PC-3 (cell line): ENCODE data around the gene RIPOR3.

Source experiments
- EZH2 ChIP-seq: fragments of 300-600 bp; sonication (generic); IDR thresholded peaks from one replicate; pipeline ENCODE4 v1.6.1; 2017; ENCODE audit warnings: antibody characterized with exemption, mild to moderate bottlenecking, low read length; ENCODE audit not compliant: unreplicated experiment
- EZH2phosphoT487 ChIP-seq: fragments of 300-600 bp; sonication (generic); IDR thresholded peaks from 2 replicates; pipeline ENCODE4 v1.6.1; 2018; ENCODE audit warnings: mild to moderate bottlenecking, antibody characterized with exemption, low read length, borderline replicate concordance
- TF ChIP-seq, protein P1 (sequence below): fragments of 300-600 bp; sonication (generic); conservative IDR thresholded peaks from 2 replicates; pipeline ENCODE4 v1.5.1; 2017; ENCODE audit warnings: antibody characterized with exemption, low read depth, mild to moderate bottlenecking, low read length

- TF ChIP-seq, protein P1, sequence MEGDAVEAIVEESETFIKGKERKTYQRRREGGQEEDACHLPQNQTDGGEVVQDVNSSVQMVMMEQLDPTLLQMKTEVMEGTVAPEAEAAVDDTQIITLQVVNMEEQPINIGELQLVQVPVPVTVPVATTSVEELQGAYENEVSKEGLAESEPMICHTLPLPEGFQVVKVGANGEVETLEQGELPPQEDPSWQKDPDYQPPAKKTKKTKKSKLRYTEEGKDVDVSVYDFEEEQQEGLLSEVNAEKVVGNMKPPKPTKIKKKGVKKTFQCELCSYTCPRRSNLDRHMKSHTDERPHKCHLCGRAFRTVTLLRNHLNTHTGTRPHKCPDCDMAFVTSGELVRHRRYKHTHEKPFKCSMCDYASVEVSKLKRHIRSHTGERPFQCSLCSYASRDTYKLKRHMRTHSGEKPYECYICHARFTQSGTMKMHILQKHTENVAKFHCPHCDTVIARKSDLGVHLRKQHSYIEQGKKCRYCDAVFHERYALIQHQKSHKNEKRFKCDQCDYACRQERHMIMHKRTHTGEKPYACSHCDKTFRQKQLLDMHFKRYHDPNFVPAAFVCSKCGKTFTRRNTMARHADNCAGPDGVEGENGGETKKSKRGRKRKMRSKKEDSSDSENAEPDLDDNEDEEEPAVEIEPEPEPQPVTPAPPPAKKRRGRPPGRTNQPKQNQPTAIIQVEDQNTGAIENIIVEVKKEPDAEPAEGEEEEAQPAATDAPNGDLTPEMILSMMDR = no peak
- TF ChIP-seq EZH2phosphoT487 (no peak), EZH2 (no peak)
Observed at GRCh38 chr20:50571466-50571865, 119.9 kb downstream of the RIPOR3 start.
